ENCODE data around the gene PPIG.
"Not testable (repeated sequence)": the region's sequence is repeated elsewhere in the genome, so short reads cannot be mapped to it uniquely, and the experiment has no call there.

The PPIG gene

DNA sequence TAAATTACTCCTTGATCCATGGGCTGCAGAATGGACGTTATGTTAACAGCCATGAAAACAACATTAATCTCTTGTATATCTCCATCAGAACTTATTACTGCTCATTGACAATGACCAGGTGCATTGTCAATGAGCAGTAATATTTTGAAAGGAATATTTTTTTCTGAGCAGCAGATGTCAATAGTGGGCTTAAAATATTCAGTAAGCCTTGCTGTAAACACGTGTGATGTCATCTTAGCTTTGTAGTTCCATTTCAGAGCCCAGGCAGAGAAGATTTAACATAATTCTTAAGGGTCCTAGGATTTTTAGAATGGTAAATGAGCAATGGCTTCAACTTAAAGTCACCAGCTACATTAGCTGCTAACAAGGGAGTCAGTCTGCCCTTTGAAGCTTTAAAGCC is 83.4 kb downstream of the PPIG start:
- no peak for DNase-seq

DNA sequence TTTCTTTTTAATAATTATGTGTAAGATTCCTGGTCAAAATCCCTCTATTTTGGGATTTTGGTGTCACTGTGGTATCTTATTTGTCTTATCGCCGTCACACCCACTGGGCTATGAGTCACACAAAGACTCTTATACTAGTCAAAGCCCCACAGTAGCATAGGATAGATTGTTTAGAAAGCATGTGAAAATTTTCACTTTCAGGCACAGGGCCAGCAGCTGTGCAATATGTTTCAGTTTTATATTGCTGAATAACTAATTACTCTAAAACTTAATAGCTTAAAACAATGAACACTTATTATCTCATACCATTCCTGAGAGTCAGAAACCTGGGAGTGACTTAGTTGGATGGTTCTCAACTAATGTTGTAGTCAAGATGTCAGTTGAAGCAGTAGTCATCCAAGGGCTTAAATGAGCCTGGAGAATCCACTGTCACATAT is 86.1 kb downstream of the PPIG start:
- DNase-seq = no peak

DNA sequence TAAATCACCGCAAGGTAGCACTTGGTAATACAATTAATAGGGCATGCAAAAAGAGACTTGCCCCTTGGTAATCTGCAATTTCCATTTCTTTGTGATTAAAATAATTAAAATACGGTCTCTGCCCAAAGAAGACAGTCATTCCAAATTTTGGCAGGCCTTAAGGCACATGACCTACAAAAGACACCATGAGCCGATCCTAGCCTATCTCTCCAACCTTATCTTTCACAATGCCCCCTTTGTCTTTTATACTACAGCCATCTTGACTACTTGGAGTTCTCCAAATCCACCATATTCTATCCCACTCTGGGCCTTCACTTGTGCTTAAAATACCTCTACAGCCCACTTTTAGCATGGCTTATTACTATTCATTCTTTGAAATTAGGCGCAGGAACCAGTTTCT is 86.8 kb downstream of the PPIG start:
- no peak for DNase-seq

DNA sequence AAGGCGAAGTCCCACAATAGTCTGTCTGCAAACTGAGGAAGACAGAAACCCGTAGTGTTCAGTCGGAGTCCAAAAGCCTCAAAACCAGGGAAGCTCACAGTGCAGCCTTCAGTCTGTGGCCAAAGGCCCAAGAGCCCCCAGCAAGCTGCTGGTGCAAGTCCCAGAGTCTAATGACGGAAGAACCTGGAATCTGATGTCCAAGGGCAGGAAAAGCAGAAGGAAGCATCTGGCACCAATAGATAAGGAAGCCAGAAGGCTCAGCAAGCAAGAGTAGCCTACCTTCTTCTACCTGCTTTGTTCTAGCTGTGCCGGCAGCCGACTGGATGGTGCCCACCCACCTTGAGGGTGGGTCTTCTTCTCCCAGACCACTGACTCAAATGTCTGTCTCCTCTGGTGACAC is 88.3 kb downstream of the PPIG start:
- DNase-seq = no peak

DNA sequence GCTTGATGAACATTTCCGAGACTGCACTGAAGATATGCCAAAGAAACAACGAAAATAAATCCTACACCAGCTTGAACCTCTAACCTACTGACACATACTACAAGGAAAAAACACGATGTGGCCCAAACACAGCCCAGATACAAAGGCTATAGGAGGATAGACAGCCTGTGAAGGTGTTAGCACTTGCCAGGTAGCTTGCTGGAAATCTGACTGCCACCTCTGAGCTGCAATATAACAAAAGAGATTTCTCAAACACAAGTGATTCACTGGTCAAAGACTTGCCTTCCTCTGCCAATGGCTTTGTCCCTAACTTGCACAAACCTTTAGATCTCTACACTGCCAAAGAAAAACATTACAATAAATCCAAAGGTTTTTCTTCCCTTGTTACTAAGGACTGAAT is 89.0 kb downstream of the PPIG start:
- DNase-seq = no peak

DNA sequence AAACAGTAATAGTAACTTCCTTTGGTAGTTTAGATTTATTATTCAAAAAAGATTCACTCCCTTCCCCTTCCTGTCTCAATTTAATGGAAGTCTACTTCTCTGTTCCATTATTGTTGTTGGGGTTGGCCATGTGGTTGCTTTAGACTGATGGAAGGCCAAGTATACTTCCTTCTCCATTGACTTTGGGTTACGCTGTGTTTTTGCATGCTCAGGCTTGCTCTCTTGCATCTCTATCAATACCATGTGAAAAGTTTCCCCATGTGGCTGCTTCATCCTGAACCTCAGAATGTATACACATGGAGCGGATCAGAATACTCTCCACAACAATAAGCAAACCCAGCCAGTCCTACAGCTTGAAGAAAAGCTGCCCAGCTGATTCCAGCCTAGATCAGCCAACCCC is 89.8 kb downstream of the PPIG start:
- DNase-seq = no peak

DNA sequence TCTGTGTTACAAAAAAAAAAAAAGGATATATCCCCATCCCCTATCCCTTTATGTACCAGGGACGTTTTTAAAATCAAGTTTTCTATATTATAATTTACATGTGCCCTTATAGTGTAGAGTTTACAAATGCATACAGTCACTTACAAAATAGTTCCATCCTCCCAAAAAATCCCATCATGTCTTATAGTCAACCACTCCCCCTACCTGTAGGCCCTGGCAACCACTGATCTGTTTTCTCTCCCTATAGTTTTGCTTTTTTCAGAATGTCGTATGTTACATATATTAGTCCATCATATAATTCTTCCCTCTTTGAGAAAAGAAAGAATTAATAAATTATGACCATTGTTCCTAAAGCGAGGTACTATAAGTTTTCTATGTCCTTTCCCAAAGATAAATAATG is 92.2 kb downstream of the PPIG start:
- DNase-seq = no peak

DNA sequence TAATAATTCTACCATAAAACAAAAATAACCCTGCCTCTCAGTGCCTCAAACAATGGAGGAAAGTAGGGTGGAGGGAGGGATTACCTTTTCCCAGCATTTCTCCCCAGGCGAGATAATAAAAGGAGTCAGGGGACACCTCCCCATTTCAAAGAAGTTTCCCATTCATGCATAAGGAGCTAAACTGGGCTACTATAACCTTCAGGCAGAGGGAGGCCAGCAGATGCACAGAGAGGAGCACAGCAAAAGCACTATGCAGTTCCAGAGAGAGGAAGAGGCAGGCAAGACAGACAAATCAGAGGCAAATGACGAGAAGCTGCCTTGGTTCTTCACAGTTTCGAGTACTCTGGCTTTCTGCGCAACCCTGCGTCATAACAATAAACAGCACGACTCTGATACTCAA is 92.7 kb downstream of the PPIG start:
- no peak for DNase-seq

DNA sequence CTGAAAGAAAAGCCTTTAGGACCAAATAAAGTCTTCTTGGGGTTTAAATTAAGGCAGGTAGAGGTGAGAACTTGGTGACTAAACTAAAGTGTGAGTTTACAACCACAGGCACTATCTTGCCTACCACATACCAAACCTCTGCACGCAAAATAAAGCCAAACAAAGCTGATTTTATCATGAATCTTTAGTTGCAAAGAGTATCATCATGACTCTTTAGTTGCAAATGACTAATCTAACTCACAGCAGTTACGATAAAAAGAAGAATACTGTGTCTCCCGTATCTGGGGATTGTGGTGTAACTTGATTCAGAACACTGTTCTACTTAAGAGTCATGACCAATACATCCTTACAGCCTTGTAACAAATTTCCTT is 98.9 kb downstream of the PPIG start:
- no peak for DNase-seq

DNA sequence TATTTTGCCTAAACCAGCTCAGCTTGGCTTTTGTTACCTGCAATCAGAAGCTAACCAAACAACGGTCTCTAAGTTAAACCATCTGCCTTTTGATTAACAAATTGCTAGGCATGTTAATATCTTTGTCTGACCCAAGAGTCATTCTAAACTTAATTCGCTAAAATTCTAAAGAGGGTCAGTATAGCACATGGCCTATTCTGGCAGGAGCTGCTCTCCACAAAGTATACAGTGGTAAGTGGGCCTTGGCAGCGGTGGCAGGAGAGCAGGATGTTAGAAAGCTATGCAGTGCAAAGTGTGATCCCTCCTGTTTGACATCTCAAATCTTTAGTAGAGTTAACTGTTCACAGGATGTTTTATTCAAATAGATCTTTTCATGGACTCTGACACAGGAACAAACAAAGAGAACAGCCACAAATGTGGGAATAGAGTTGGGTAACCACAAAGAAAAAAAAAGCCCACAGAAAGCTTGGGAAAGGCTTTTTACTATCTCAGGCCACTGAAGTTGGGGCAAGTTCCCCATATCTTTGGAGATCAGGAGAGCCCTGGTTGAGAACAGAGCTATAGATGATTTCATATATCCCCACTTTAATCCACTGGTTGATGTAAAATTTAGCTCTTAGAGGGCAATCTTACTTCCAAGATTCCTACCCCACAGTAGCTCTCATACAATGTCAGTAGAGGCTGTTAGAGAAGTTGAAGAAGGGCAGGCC is 99.4 kb downstream of the PPIG start:
- DNase-seq = no peak

DNA sequence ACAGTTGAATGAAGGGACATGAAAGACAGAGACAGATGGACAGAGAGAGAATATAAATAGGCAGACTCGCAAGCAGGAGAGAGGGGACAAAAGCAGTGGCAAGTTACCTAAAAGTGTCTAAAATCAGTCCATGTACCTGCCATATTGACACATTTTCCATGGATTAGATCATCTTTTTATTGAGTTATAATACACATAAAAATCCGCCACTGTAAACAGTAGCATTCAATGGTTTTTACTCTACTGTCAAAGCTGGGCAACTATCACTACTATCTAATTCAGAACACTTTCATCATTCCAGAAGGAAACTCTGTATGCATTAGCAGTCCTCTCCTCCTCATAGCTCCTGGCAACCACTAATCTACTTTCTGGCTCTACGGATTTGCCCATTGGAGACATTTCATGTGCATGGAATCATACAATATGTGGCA is 100.0 kb downstream of the PPIG start:
- DNase-seq = no peak

DNA sequence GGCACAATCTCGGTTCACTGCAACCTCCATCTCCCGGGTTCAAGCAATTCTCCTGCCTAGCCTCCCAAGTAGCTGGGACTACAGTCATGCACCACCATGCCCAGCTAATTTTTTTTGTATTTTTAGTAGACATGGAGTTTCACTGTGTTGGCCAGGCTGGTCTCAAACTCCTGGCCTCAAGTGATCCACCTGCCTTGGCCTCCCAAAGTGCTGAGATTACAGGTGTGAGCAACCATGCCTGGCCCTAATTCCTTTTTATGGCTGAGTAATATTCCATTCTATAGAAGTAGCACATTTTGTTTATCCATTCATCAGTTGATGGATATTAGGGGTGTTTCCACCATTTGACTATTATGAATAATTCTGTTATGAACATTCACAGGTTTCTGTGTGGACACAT is 100.6 kb downstream of the PPIG start:
- DNase-seq = not testable (repeated sequence)

DNA sequence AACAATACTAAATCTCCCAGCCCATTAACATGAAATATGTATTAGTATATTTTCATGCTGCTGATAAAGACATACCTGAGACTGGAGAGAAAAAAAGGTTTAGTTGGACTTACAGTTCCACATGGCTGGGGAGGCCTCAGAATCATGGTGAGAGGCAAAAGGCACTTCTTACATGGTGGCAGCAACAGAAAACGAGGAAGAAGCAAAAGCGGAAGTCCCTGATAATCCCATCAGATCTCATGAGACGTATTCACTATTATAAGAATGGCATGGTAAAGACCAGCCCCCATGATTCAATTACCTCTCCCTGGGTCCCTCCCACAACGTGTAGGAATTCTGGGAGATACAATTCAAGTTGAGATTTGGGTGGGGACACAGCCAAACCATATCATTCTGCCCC is 102.7 kb downstream of the PPIG start:
- not testable (repeated sequence) for DNase-seq

DNA sequence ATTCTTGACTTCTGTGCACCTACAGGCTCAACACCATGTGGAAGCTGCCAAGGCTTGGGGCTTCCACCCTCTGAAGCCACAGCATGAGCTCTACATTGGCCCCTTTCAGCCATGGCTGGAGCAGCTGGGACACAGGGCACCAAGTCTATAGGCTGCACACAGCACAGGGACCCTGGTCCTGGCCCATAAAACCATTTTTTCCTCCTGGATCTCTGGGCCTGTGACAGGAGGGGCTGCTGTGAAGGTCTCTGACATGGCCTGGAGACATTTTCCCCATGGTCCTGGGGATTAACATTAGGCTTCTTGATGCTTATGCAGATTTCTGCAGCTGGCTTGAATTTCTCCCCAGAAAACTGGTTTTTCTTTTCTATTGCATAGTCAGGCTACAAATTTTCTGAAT is 103.8 kb downstream of the PPIG start:
- DNase-seq = not testable (repeated sequence)

DNA sequence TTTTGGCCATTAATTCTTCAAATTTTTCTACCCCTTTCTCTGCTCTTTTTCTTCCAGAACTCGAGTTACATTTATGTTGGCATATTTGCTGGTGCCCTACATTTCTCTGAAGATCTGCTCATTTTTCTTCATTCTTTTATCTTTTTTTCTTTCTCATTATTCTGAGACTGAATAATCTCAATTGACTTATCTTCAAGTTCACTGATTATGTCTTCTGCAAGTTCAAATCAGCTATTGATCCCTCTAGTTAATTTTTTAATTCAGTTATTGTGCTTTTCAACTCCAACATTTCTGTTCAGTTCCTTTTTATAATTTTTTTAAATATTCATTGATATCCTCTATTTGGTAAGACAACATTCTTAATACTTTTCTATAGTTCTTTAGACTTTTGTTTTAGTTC is 106.8 kb downstream of the PPIG start:
- DNase-seq = no peak

Data from SHP77 treated with DMSO at 0.1 percent for 48 hours (cell line).